GM19043 (cell line): ENCODE data around the gene TMEM132C.

Source experiments
- ATAC-seq: cut with Tn5 transposase; IDR thresholded peaks from one replicate; pipeline ENCODE4 v1.9.1; 2021; ENCODE audit warnings: low read depth; ENCODE audit not compliant: unreplicated experiment

Gene TMEM132C

GRCh38 chr12:128286970-128287369, 20.0 kb downstream of the TMEM132C start:
- no peak for ATAC-seq

GRCh38 chr12:128288357-128288756, 21.4 kb downstream of the TMEM132C start:
- ATAC-seq, result no peak

GRCh38 chr12:128288896-128289295, 21.9 kb downstream of the TMEM132C start:
- ATAC-seq, result no peak

GRCh38 chr12:128290938-128291337, 24.0 kb downstream of the TMEM132C start:
- no peak for ATAC-seq

GRCh38 chr12:128298091-128298748, 31.2 kb downstream of the TMEM132C start:
- no peak for ATAC-seq

GRCh38 chr12:128305336-128305892, 38.4 kb downstream of the TMEM132C start:
- no peak for ATAC-seq

- ATAC-seq, result no peak
Observed at GRCh38 chr12:128307791-128308190, 40.8 kb downstream of the TMEM132C start.

GRCh38 chr12:128312661-128313060, 45.7 kb downstream of the TMEM132C start:
- no peak for ATAC-seq

GRCh38 chr12:128313931-128314330, 47.0 kb downstream of the TMEM132C start:
- no peak for ATAC-seq

GRCh38 chr12:128314611-128315010, 47.6 kb downstream of the TMEM132C start:
- ATAC-seq, result no peak

GRCh38 chr12:128316078-128316477, 49.1 kb downstream of the TMEM132C start:
- no peak for ATAC-seq

- ATAC-seq, result no peak
Observed at GRCh38 chr12:128316973-128317526, 50.1 kb downstream of the TMEM132C start.

- ATAC-seq, result no peak
Observed at GRCh38 chr12:128318341-128318740, 51.4 kb downstream of the TMEM132C start.

- ATAC-seq, result no peak
Observed at GRCh38 chr12:128318946-128319345, 52.0 kb downstream of the TMEM132C start.

GRCh38 chr12:128322341-128322740, 55.4 kb downstream of the TMEM132C start:
- no peak for ATAC-seq

GRCh38 chr12:128323145-128323920, 56.4 kb downstream of the TMEM132C start:
- no peak for ATAC-seq

- no peak for ATAC-seq
Observed at GRCh38 chr12:128325646-128326045, 58.7 kb downstream of the TMEM132C start.

GRCh38 chr12:128326406-128326805, 59.4 kb downstream of the TMEM132C start:
- no peak for ATAC-seq

- ATAC-seq, result no peak
Observed at GRCh38 chr12:128328961-128329360, 62.0 kb downstream of the TMEM132C start.

- ATAC-seq, result no peak
Observed at GRCh38 chr12:128336204-128337070, 69.5 kb downstream of the TMEM132C start.

GRCh38 chr12:128337071-128337345, 70.0 kb downstream of the TMEM132C start:
- ATAC-seq, result no peak
